ENCODE measurements around the gene SMAP2.
"Not testable (repeated sequence)": the region's sequence is repeated elsewhere in the genome, so short reads cannot be mapped to it uniquely, and the experiment has no call there.

The SMAP2 gene

GRCh38 chr1:40373323-40374283 lies at the start of gene SMAP2:
Gene SMAP2, plus strand, starts transcription at chr1:40373727. Its CDS starts 394 bp downstream, at chr1:40374121.
- DNase-seq (ENCODE audit: low read depth in 2 of 2): peak; percentile 94 to 96

- not testable (repeated sequence) for DNase-seq (ENCODE audit: low read depth in 2 of 2)
These were observed 42.1 kb upstream of the SMAP2 start for GRCh38 chr1:40331403-40331802.

GRCh38 chr1:40332695-40333094 lies 40.8 kb upstream of the SMAP2 start:
- DNase-seq (ENCODE audit: low read depth in 2 of 2): no peak

GRCh38 chr1:40337443-40337842 lies 36.1 kb upstream of the SMAP2 start:
- DNase-seq (ENCODE audit: low read depth in 2 of 2): no peak

- peak; percentile 82 to 88 for DNase-seq (ENCODE audit: low read depth in 2 of 2)
These were observed 34.6 kb upstream of the SMAP2 start for GRCh38 chr1:40338745-40339419.

- no peak for DNase-seq (ENCODE audit: low read depth in 2 of 2)
These were observed 33.9 kb upstream of the SMAP2 start for GRCh38 chr1:40339420-40340323.

GRCh38 chr1:40341491-40342380 lies 31.8 kb upstream of the SMAP2 start:
- DNase-seq (ENCODE audit: low read depth in 2 of 2): no peak

- not testable (repeated sequence) for DNase-seq (ENCODE audit: low read depth in 2 of 2)
These were observed 31.2 kb upstream of the SMAP2 start for GRCh38 chr1:40342381-40342717.

GRCh38 chr1:40344597-40344996 lies 28.9 kb upstream of the SMAP2 start:
- DNase-seq (ENCODE audit: low read depth in 2 of 2): no peak

GRCh38 chr1:40350391-40350790 lies 23.1 kb upstream of the SMAP2 start:
- DNase-seq (ENCODE audit: low read depth in 2 of 2): no peak

GRCh38 chr1:40351124-40351523 lies 22.4 kb upstream of the SMAP2 start:
- no peak for DNase-seq (ENCODE audit: low read depth in 2 of 2)

GRCh38 chr1:40352126-40352525 lies 21.4 kb upstream of the SMAP2 start:
- no peak for DNase-seq (ENCODE audit: low read depth in 2 of 2)

- DNase-seq (ENCODE audit: low read depth in 2 of 2): no peak
These were observed 20.4 kb upstream of the SMAP2 start for GRCh38 chr1:40353082-40353481.

- DNase-seq (ENCODE audit: low read depth in 2 of 2): no peak
These were observed 15.9 kb upstream of the SMAP2 start for GRCh38 chr1:40357625-40358024.

- DNase-seq (ENCODE audit: low read depth in 2 of 2): no peak
These were observed 12.9 kb upstream of the SMAP2 start for GRCh38 chr1:40360631-40361030.

- DNase-seq (ENCODE audit: low read depth in 2 of 2): no peak
These were observed 12.3 kb upstream of the SMAP2 start for GRCh38 chr1:40361201-40361600.

GRCh38 chr1:40361637-40362036 lies 11.9 kb upstream of the SMAP2 start:
- no peak for DNase-seq (ENCODE audit: low read depth in 2 of 2)

GRCh38 chr1:40362199-40362598 lies 11.3 kb upstream of the SMAP2 start:
- DNase-seq (ENCODE audit: low read depth in 2 of 2): no peak

- DNase-seq (ENCODE audit: low read depth in 2 of 2): no peak
These were observed 10.8 kb upstream of the SMAP2 start for GRCh38 chr1:40362699-40363098.

- DNase-seq (ENCODE audit: low read depth in 2 of 2): peak; percentile 24 to 27
These were observed 9.8 kb upstream of the SMAP2 start for GRCh38 chr1:40363721-40364120.

GRCh38 chr1:40371707-40372258 lies 1.7 kb upstream of the SMAP2 start:
- no peak for DNase-seq (ENCODE audit: low read depth in 2 of 2)
